ENCODE results near the gene CPVL.

Gene CPVL

GRCh38 chr7:28954946-28955345 lies 191.4 kb downstream of the CPVL start:
- peak overlapping the region; percentile 34 to 71 (median 40) for H3K27ac Mint-ChIP-seq
- peaks cover 26% of the 10 kb centered on the region for H3K36me3 Mint-ChIP-seq (ENCODE audit: low read depth)
- peaks cover 7% of the 10 kb centered on the region for H3K27me3 Mint-ChIP-seq (ENCODE audit: low read depth)

GRCh38 chr7:28954471-28954870 lies 191.9 kb downstream of the CPVL start:
- H3K27me3 Mint-ChIP-seq (ENCODE audit: low read depth): peaks cover 7% of the 10 kb centered on the region
- H3K4me1 Mint-ChIP-seq: peaks cover 50% of the 10 kb centered on the region
- peaks cover 25% of the 10 kb centered on the region for H3K36me3 Mint-ChIP-seq (ENCODE audit: low read depth)
- peak overlapping the region; percentile 76 to 78 (median 77) for H3K4me3 Mint-ChIP-seq
- TF ChIP-seq CTCF (IDR thresholded peaks at IDR 0.05; ENCODE audit: unreplicated experiment in 3 of 3): no peak
- peaks cover 3% of the 10 kb centered on the region for H3K9me3 Mint-ChIP-seq
- H3K27ac Mint-ChIP-seq: peak overlapping the region; percentile 20 to 66 (median 34)

More at GRCh38 chr7:28954946-28955345, 191.4 kb downstream of the CPVL start:
- H3K9me3 Mint-ChIP-seq: no peaks in the 10 kb centered on the region
- TF ChIP-seq CTCF (IDR thresholded peaks at IDR 0.05; ENCODE audit: unreplicated experiment in 3 of 3): no peak
- H3K4me3 Mint-ChIP-seq: peak overlapping the region; percentile 76 to 78 (median 77)
- H3K4me1 Mint-ChIP-seq: peaks cover 54% of the 10 kb centered on the region

GRCh38 chr7:28953633-28954032 lies 192.7 kb downstream of the CPVL start:
- H3K4me3 Mint-ChIP-seq: peak overlapping the region; percentile 24 to 42 (median 31)
- H3K4me1 Mint-ChIP-seq: peaks cover 42% of the 10 kb centered on the region
- peaks cover 7% of the 10 kb centered on the region for H3K27me3 Mint-ChIP-seq (ENCODE audit: low read depth)
- peak overlapping the region; percentile 34 to 66 (median 37) for H3K27ac Mint-ChIP-seq
- H3K9me3 Mint-ChIP-seq: peaks cover 3% of the 10 kb centered on the region
- peaks cover 25% of the 10 kb centered on the region for H3K36me3 Mint-ChIP-seq (ENCODE audit: low read depth)
- TF ChIP-seq CTCF (IDR thresholded peaks at IDR 0.05; ENCODE audit: unreplicated experiment in 3 of 3): no peak

All from nephron (organoid).